Pancreas (tissue), 10 donors: ENCODE measurements around the gene HOXA13. TPM values are rescaled to one million over a fixed set of nuclear protein-coding genes. Genes with fewer than 3 reads are reported as not detected.
A peak's percentile ranks its signal among the peaks of the same experiment; 100 is the strongest.

Experiments
- ATAC-seq, 4 donors: fragments of 200-7000 bp; cut with Tn5 transposase; one replicate each; pipeline versions ENCODE4 v1.8.0 to v1.9.1; 2020; ENCODE audit warnings: mild to moderate bottlenecking in 4 of 4, moderate library complexity in 4 of 4
- DNase-seq, 6 donors: peaks; one replicate each; pipeline ENCODE4 v3.0.0-alpha.2; 2020
- FAIRE-seq: peaks from 2 replicates; lab custom pipeline; 2012; peaks lifted over from hg19 to GRCh38; lab: Jason Lieb, UNC
- H3K27ac ChIP-seq, 4 donors: fragments of 200-600 bp; sonication (generic); 1 replicate in 3 of 4; 2 replicates in 1 of 4; pipeline versions ENCODE4 v1.5.0 to v1.8.0; 2020
- H3K27me3 ChIP-seq, 4 donors: fragments of 200-600 bp; one replicate each; pipeline ENCODE4 v1.8.0; 2021
- H3K36me3 ChIP-seq, 3 donors: fragments of 200-600 bp; sonication (generic) in 1 of 3; one replicate each; pipeline versions ENCODE4 v1.5.0 to v1.8.0; 2020 to 2021
- H3K4me1 ChIP-seq, 3 donors: fragments of 200-600 bp; one replicate each; pipeline ENCODE4 v1.8.0; 2021
- H3K4me3 ChIP-seq, 4 donors: fragments of 200-600 bp; sonication (generic) in 2 of 4; one replicate each; pipeline versions ENCODE4 v1.5.0 to v1.8.0; 2020 to 2021
- H3K9me3 ChIP-seq, 4 donors: fragments of 200-600 bp; one replicate each; pipeline ENCODE4 v1.8.0; 2021
- WGBS, 2 donors: extraction: QIAGEN DNeasy Blood & Tissue Kit; methylation state at CpG; one replicate each; pipeline ENCODE4 v1.1.7; 2013; 5-methylcytosine and 5-hydroxymethylcytosine counted together
- intact Hi-C, 3 donors: fragments of 100-400 bp; cut with DNase I; formaldehyde crosslinking; loops; one replicate each; pipeline versions ENCODE4 v1.11.1 to v1.14.2; 2022
- microRNA-seq, 2 donors: library from miRNA; unstranded; fragments of <30 nt; microRNA quantifications; one replicate each; pipeline versions ENCODE4 to v1.1.0, GENCODE V29; 2019 to 2020
- polyA plus RNA-seq, 2 donors: library from polyadenylated mRNA; stranded (reverse); fragments of 200-250 nt; gene quantifications; one replicate each; pipeline ENCODE4 v1.2.3, GENCODE V29; 2013
- total RNA-seq, 6 donors: library from RNA; stranded (reverse); fragmentation: NEBNext Ultra II Directional in 4 of 6; extraction: Animal tissue kit (Norgen Biotek cat#: 25700) in 4 of 6; gene quantifications; one replicate each; pipeline versions ENCODE4 v1.2.1 to v1.2.4, GENCODE V29; 2021 to 2023
- TF ChIP-seq, protein P1 (sequence below), 4 donors: fragments of 200-600 bp; sonication (generic) in 3 of 4; IDR thresholded peaks; one replicate each; pipeline versions ENCODE4 v1.5.0 to v1.8.0; 2021; ENCODE audit warnings: antibody characterized with exemption in 4 of 4
- donor health status: healthy with polysubstance abuse.
- donor health status: DM: no; HTN: no; CAD: no; lungs with moderate emphysema.
- donor health status: DM: no; HTN: no; CAD: no.
- donor health status: control.
- donor health status: control.
- donor health status: Bipolar disorder and iron deficiency.
- donor health status: DM: yes; HTN: yes; CAD: no.
- donor health status: DM: no; HTN: no; CAD: no.
- donor health status: DM: no; HTN: no; CAD: no.
- donor health status: DM: yes; HTN: yes; CAD: no.

HOXA13 gene
- total and polyA plus RNA-seq, 8 donors: 0.03 TPM; not detected in 7

- ATAC-seq (no peak), FAIRE-seq (no peak), DNase-seq (peak in 1 of 6 donors; percentile 48)
- no peak overlapping the region for H3K27ac ChIP-seq
- no peak overlapping the region for H3K4me3 ChIP-seq
- TF ChIP-seq, protein P1, sequence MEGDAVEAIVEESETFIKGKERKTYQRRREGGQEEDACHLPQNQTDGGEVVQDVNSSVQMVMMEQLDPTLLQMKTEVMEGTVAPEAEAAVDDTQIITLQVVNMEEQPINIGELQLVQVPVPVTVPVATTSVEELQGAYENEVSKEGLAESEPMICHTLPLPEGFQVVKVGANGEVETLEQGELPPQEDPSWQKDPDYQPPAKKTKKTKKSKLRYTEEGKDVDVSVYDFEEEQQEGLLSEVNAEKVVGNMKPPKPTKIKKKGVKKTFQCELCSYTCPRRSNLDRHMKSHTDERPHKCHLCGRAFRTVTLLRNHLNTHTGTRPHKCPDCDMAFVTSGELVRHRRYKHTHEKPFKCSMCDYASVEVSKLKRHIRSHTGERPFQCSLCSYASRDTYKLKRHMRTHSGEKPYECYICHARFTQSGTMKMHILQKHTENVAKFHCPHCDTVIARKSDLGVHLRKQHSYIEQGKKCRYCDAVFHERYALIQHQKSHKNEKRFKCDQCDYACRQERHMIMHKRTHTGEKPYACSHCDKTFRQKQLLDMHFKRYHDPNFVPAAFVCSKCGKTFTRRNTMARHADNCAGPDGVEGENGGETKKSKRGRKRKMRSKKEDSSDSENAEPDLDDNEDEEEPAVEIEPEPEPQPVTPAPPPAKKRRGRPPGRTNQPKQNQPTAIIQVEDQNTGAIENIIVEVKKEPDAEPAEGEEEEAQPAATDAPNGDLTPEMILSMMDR (IDR thresholded peaks at IDR 0.05): no peak
- H3K36me3 ChIP-seq: no peaks in the 10 kb centered on the region
- H3K4me1 ChIP-seq: peaks cover 0 to 5% (median 4%) of the 10 kb centered on the region in 3 donors
- H3K9me3 ChIP-seq: no peaks in the 10 kb centered on the region
- intact Hi-C loops: no loop called here
- WGBS, 2 donors: 20 to 21% methylated on average over 47 of the region's 47 CpGs
- H3K27me3 ChIP-seq: peaks cover 14 to 81% (median 29%) of the 10 kb centered on the region in 4 donors
Measured at GRCh38 chr7:27145165-27145913, 54.6 kb downstream of the HOXA13 start.

DNA sequence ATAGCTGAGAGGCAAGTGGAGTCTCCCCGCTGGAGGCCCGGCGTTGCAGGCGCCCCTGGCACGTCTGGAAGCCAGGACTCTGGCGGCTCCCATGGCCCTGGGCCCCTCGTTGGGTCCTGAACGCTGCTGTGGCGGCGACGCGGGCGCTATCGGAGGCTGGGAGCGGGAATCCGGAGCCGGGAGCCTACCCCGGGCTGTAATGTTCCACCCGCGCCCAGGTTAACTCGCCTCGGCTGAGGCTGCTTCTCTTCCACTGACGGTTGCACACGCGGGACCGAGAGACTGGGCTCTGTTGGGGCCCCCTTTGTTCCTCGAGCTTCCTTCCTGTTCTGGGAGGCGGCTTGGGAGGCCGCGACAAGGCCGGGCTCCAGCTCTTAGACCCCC is 55.1 kb downstream of the HOXA13 start:
- Histone ChIP-seq H3K9me3 (no peaks in the 10 kb centered on the region), H3K4me3 (no peak overlapping the region), H3K4me1 (peaks cover 0 to 5% (median 4%) of the 10 kb centered on the region in 3 donors), H3K36me3 (no peaks in the 10 kb centered on the region), H3K27me3 (peaks cover 14 to 81% (median 29%) of the 10 kb centered on the region in 4 donors), H3K27ac (no peak overlapping the region)
- TF ChIP-seq, protein P1 (IDR thresholded peaks at IDR 0.05): no peak
- DNase-seq (peak in 2 of 6 donors; percentile 55 to 60), FAIRE-seq (no peak), ATAC-seq (no peak)
- intact Hi-C loops: no loop called here
- 14 to 25% methylated on average over 30 to 31 of the region's 31 CpGs for WGBS, 2 donors

Small RNAs within 50 kb of the gene (microRNA-seq; reads per million reads assigned to microRNA genes)
- 4.6 to 54.5 reads per million in 2 donors for gene MIR196B

Other genes starting within 250 kb of the HOXA13 start
- gene HOXA1, start 104.1 kb downstream of the HOXA13 start, total RNA-seq: under 1 TPM in 2 of 6 donors, not detected in 4; 0.12 to 0.16 TPM
- under 1 TPM in 1 of 2 donors, not detected in 1; 0.05 TPM for gene HOXA1, start 104.1 kb downstream of the HOXA13 start, polyA plus RNA-seq
- gene HOXA2, start 97.4 kb downstream of the HOXA13 start, total RNA-seq: under 1 TPM in 5 of 6 donors, not detected in 1; 0.09 to 0.53 (median 0.12) TPM
- under 1 TPM; 0.27 to 0.28 TPM for gene HOXA2, start 97.4 kb downstream of the HOXA13 start, polyA plus RNA-seq
- gene HOXA4, start 69.3 kb downstream of the HOXA13 start, total RNA-seq: under 1 TPM; 0.19 to 0.98 (median 0.25) TPM
- 1 to 10 TPM; 1.9 to 2.4 TPM for gene HOXA4, start 69.3 kb downstream of the HOXA13 start, polyA plus RNA-seq
- 1 to 10 TPM in 1 of 6 donors, under 1 TPM in 4, not detected in 1; 0.24 to 1.4 (median 0.76) TPM for gene HOXA5, start 56.4 kb downstream of the HOXA13 start, total RNA-seq
- 1 to 10 TPM in 1 of 2 donors, under 1 TPM in 1; 0.95 to 1.2 TPM for gene HOXA5, start 56.4 kb downstream of the HOXA13 start, polyA plus RNA-seq
- under 1 TPM in 1 of 6 donors, not detected in 5; 0.34 TPM for gene HOXA6, start 52.3 kb downstream of the HOXA13 start, total RNA-seq
- under 1 TPM in 1 of 2 donors, not detected in 1; 0.12 TPM for gene HOXA6, start 52.3 kb downstream of the HOXA13 start, polyA plus RNA-seq
- 1 to 10 TPM in 1 of 6 donors, under 1 TPM in 4, not detected in 1; 0.13 to 1.9 (median 0.43) TPM for gene HOXA3, start 47.5 kb downstream of the HOXA13 start, total RNA-seq
- gene HOXA3, start 47.5 kb downstream of the HOXA13 start, polyA plus RNA-seq: under 1 TPM; 0.38 to 0.56 TPM
- under 1 TPM in 3 of 6 donors, not detected in 3; 0.06 to 0.19 (median 0.17) TPM for gene HOXA7, start 43.4 kb downstream of the HOXA13 start, total RNA-seq
- under 1 TPM; 0.15 to 0.49 TPM for gene HOXA7, start 43.4 kb downstream of the HOXA13 start, polyA plus RNA-seq
- gene HOXA9, start 34.6 kb downstream of the HOXA13 start, total RNA-seq: under 1 TPM in 1 of 6 donors, not detected in 5; 0.13 TPM
- under 1 TPM in 1 of 2 donors, not detected in 1; 0.09 TPM for gene HOXA9, start 34.6 kb downstream of the HOXA13 start, polyA plus RNA-seq
- gene HOXA10, start 25.8 kb downstream of the HOXA13 start, total RNA-seq: under 1 TPM in 4 of 6 donors, not detected in 2; 0.09 to 0.18 (median 0.14) TPM
- not detected for gene HOXA10, start 25.8 kb downstream of the HOXA13 start, polyA plus RNA-seq
- gene HOXA11, start 14.9 kb downstream of the HOXA13 start, total RNA-seq: not detected
- not detected for gene HOXA11, start 14.9 kb downstream of the HOXA13 start, polyA plus RNA-seq
- not detected for gene EVX1, start 42.7 kb upstream of the HOXA13 start, total RNA-seq
- gene EVX1, start 42.7 kb upstream of the HOXA13 start, polyA plus RNA-seq: under 1 TPM in 1 of 2 donors, not detected in 1; 0.05 TPM